HepG2 (cell line): ENCODE data around the gene GRID1. TPM values are rescaled to one million over a fixed set of nuclear protein-coding genes. Genes with fewer than 3 reads are reported as not detected.

Experiments
- ATAC-seq: fragments of 200-7000 bp; cut with Tn5 transposase; 3 replicates; pipeline ENCODE4 v1.9.1; 2020; ENCODE audit warnings: mild to moderate bottlenecking, moderate library complexity
- BruUV-seq: library from RNA; stranded (reverse); fragments of 400-500 nt; replicated peaks from 2 replicates; lab custom pipeline; 2021; lab: Mats Ljungman, UMichigan
- CTCF ChIA-PET: fragments of 300-600 bp; formaldehyde crosslinking; extraction: SDS; loops from one replicate; lab custom pipeline; 2021; ENCODE audit warnings: low total read pairs, inconsistent platforms, low intra/inter-chr PET ratio; lab: Yijun Ruan, JAX
- POLR2A ChIA-PET: fragments of 350-600 bp; sonication (Branson Sonifier 250); formaldehyde crosslinking; loops from one replicate; lab custom pipeline; 2020; ENCODE audit warnings: antibody characterized with exemption, inconsistent platforms; lab: Yijun Ruan, JAX
- DNase-seq: peaks from one replicate; pipeline ENCODE4 v3.0.0-alpha.2; 2015; ENCODE audit warnings: low spot score
- FAIRE-seq: peaks from 3 replicates; lab custom pipeline; 2011; peaks lifted over from hg19 to GRCh38; lab: Jason Lieb, UNC
- H2AFZ ChIP-seq: one replicate; pipeline ENCODE4 v1.6.1; 2011; ENCODE audit warnings: low read length, inconsistent platforms
- H3K27ac ChIP-seq: fragments of 300-600 bp; 3 replicates; pipeline ENCODE4 v1.8.0; 2011; ENCODE audit warnings: mixed run types, mild to moderate bottlenecking, mixed read lengths, low read length, inconsistent platforms; ENCODE audit not compliant: insufficient read depth; ENCODE audit errors: extremely low read length
- H3K27me3 ChIP-seq, 2 experiments: fragments of 200-600 bp in 1 of 2; 2 replicates in 1 of 2; 3 replicates in 1 of 2; pipeline versions ENCODE4 v1.6.0 to v1.8.0; 2011; ENCODE audit warnings: low read length in 2 of 2, mild to moderate bottlenecking in 2 of 2, moderate library complexity in 2 of 2, inconsistent platforms in 1 of 2; ENCODE audit not compliant: insufficient read depth in 2 of 2, control insufficient read depth in 1 of 2
- H3K36me3 ChIP-seq, 2 experiments: fragments of 200-600 bp in 1 of 2; replicated peaks in 1 of 2; 2 replicates in 1 of 2; 3 replicates in 1 of 2; pipeline versions ENCODE4 v1.5.1 to v1.8.0; 2011; ENCODE audit warnings: low read length in 2 of 2, inconsistent platforms in 1 of 2; ENCODE audit not compliant: insufficient read depth in 2 of 2, control insufficient read depth in 1 of 2
- H3K4me1 ChIP-seq: 2 replicates; pipeline ENCODE4 v1.5.1; 2012; ENCODE audit warnings: low read length, inconsistent platforms; ENCODE audit not compliant: insufficient read depth
- H3K4me2 ChIP-seq: 2 replicates; pipeline ENCODE4 v1.6.0; 2011; ENCODE audit warnings: low read depth, low read length, inconsistent platforms
- H3K4me3 ChIP-seq, 3 experiments: fragments of 200-600 bp in 1 of 3; sonication (generic), shearing (Covaris generic) in 1 of 3; replicated peaks in 1 of 3; 2 replicates each; pipeline ENCODE4 v1.5.1; 2011 to 2016; ENCODE audit warnings: low read length in 3 of 3, inconsistent platforms in 2 of 3, low read depth in 2 of 3, mild to moderate bottlenecking in 2 of 3, control low read depth in 1 of 3, mixed read lengths in 1 of 3; ENCODE audit not compliant: insufficient read depth in 1 of 3
- H3K79me2 ChIP-seq: one replicate; pipeline ENCODE4 v1.6.1; 2011; ENCODE audit warnings: low read length, inconsistent platforms; ENCODE audit not compliant: insufficient read depth
- H3K9ac ChIP-seq: 2 replicates; pipeline ENCODE4 v1.6.0; 2011; ENCODE audit warnings: mild to moderate bottlenecking, low read depth, low read length, inconsistent platforms; ENCODE audit not compliant: insufficient read depth
- H3K9me3 ChIP-seq: 2 replicates; pipeline ENCODE4 v1.5.1; 2012; ENCODE audit warnings: mild to moderate bottlenecking, low read length
- H4K20me1 ChIP-seq: 2 replicates; pipeline ENCODE4 v1.6.0; 2011; ENCODE audit warnings: inconsistent platforms, mild to moderate bottlenecking, low read length, moderate library complexity; ENCODE audit not compliant: insufficient read depth
- ATF7-NPFF ChIP-seq: sonication (generic); formaldehyde crosslinking; IDR thresholded peaks from 2 replicates; pipeline ENCODE4 v1.8.1; 2023; ENCODE audit warnings: mild to moderate bottlenecking, low read depth, missing genetic modification reagents, moderate library complexity
- DR1 ChIP-seq: sonication (generic); formaldehyde crosslinking; IDR thresholded peaks from 2 replicates; pipeline ENCODE4 v1.8.0; 2021; ENCODE audit warnings: mild to moderate bottlenecking, missing genetic modification reagents, inconsistent platforms
- GABPA ChIP-seq, 2 experiments: IDR thresholded peaks; 2 replicates each; pipeline ENCODE4 v1.6.1; 2011 to 2016; ENCODE audit warnings: low read depth in 2 of 2, low read length in 1 of 2, missing biosample characterization in 1 of 2, missing genetic modification characterization in 1 of 2
- HNRNPK ChIP-seq: fragments of 200-400 bp; formaldehyde crosslinking; IDR thresholded peaks from 2 replicates; pipeline ENCODE4 v1.6.1; 2018; ENCODE audit warnings: low read length, low read depth, moderate library complexity, mild to moderate bottlenecking; ENCODE audit not compliant: poor library complexity, severe bottlenecking
- NCOA2 ChIP-seq: sonication (generic); formaldehyde crosslinking; IDR thresholded peaks from 2 replicates; pipeline ENCODE4 v1.8.0; 2022; ENCODE audit warnings: inconsistent platforms
- PAWR ChIP-seq: sonication (generic); formaldehyde crosslinking; IDR thresholded peaks from 2 replicates; pipeline ENCODE4 v1.4.0; 2020; ENCODE audit warnings: missing genetic modification reagents, mild to moderate bottlenecking, borderline replicate concordance
- PAX8 ChIP-seq: sonication (generic); formaldehyde crosslinking; IDR thresholded peaks from 2 replicates; pipeline ENCODE4 v1.8.0; 2022; ENCODE audit warnings: mild to moderate bottlenecking, missing genetic modification reagents, borderline replicate concordance
- ZBTB8A ChIP-seq: sonication (generic); formaldehyde crosslinking; IDR thresholded peaks from 2 replicates; pipeline ENCODE4 v1.4.0; 2020; ENCODE audit warnings: mild to moderate bottlenecking, low read depth, missing genetic modification reagents, borderline replicate concordance
- ZHX1 ChIP-seq: sonication (generic); formaldehyde crosslinking; IDR thresholded peaks from 2 replicates; pipeline ENCODE4 v1.8.1; 2022; ENCODE audit warnings: low read depth, mild to moderate bottlenecking, missing genetic modification reagents
- ZMAT5 ChIP-seq: sonication (generic); formaldehyde crosslinking; IDR thresholded peaks from 2 replicates; pipeline ENCODE4 v1.5.0; 2020; ENCODE audit warnings: mild to moderate bottlenecking, low read depth, missing genetic modification reagents, borderline replicate concordance
- ZNF256 ChIP-seq: sonication (generic); formaldehyde crosslinking; conservative IDR thresholded peaks from 2 replicates; pipeline ENCODE4 v1.4.0; 2020; ENCODE audit warnings: missing genetic modification reagents
- ZNF333 ChIP-seq: sonication (generic); formaldehyde crosslinking; IDR thresholded peaks from 2 replicates; pipeline ENCODE4 v1.4.0; 2020; ENCODE audit warnings: mild to moderate bottlenecking, missing genetic modification reagents, borderline replicate concordance
- ZNF362 ChIP-seq: sonication (generic); formaldehyde crosslinking; IDR thresholded peaks from 2 replicates; pipeline ENCODE4 v1.4.0; 2020; ENCODE audit warnings: missing genetic modification reagents, mild to moderate bottlenecking, borderline replicate concordance
- ZNF501 ChIP-seq: sonication (generic); formaldehyde crosslinking; IDR thresholded peaks from 2 replicates; pipeline ENCODE4 v1.5.1; 2020; ENCODE audit warnings: mild to moderate bottlenecking, moderate library complexity, missing genetic modification reagents
- WGBS: methylation state at CpG from one replicate; pipeline ENCODE4 v1.1.6; 2017; ENCODE audit warnings: low lambda C conversion rate; 5-methylcytosine and 5-hydroxymethylcytosine counted together
- in situ Hi-C: cut with HindIII; loops from 2 replicates; pipeline ENCODE4 v1.10.0; 2017; ENCODE audit warnings: low pct_unique_long_range_greater_than_20kb; ENCODE audit not compliant: extremely low pct_ligation_motif_present
- intact Hi-C: fragments of 100-400 bp; cut with micrococcal nuclease; formaldehyde crosslinking; loops from one replicate; pipeline ENCODE4 v1.10.0; 2022; ENCODE audit not compliant: unreplicated experiment
- polyA plus RNA-seq, 8 experiments: library from polyadenylated mRNA; depleted of rRNA in 3 of 8; stranded (reverse) in 7 of 8; unstranded in 1 of 8; fragments of >200 nt; fragmentation: Illumina TruSeq in 4 of 8; extraction: Trizol in 4 of 8; gene quantifications; 2 replicates each; pipeline versions ENCODE4 v1.2.1 to v1.2.3, GENCODE V29; 2011 to 2016; ENCODE audit warnings: low read depth in 4 of 8, missing spikeins in 1 of 8, mixed read lengths in 1 of 8; ENCODE audit not compliant: insufficient read depth in 1 of 8
- total RNA-seq, 5 experiments: library from RNA; depleted of rRNA; stranded (reverse); fragments of >200 nt; fragmentation: Illumina TruSeq; extraction: Trizol; gene quantifications; 2 replicates each; pipeline ENCODE4 v1.2.3, GENCODE V29; 2016; ENCODE audit warnings: low read depth in 1 of 5
- TF ChIP-seq, protein P1 (sequence below): sonication (generic); formaldehyde crosslinking; IDR thresholded peaks from 2 replicates; pipeline ENCODE4 v1.4.0; 2020; ENCODE audit warnings: missing genetic modification reagents, low read depth, mild to moderate bottlenecking, borderline replicate concordance
- TF ChIP-seq, protein P2 (sequence below): sonication (generic); formaldehyde crosslinking; IDR thresholded peaks from 2 replicates; pipeline ENCODE4 v1.8.0; 2022; ENCODE audit warnings: mild to moderate bottlenecking, missing genetic modification reagents, moderate library complexity

Gene GRID1
- total and polyA plus RNA-seq, 2 of the 13 experiments (the other 11 are each of a cell fraction or from before 2014, with no cell fraction given) = 0.05 TPM; not detected in 1

- Histone ChIP-seq H3K27me3 (peaks cover 0 to 13% of the 10 kb centered on the region in 2 experiments; a peak in 1 of 5 replicates), H3K79me2 (no peaks in the 10 kb centered on the region), H3K9ac (no peak overlapping the region), H2AFZ (no peak overlapping the region), H3K4me1 (no peaks in the 10 kb centered on the region), H3K4me2 (no peak overlapping the region), H4K20me1 (no peaks in the 10 kb centered on the region), H3K4me3 (no peak overlapping the region), H3K9me3 (no peaks in the 10 kb centered on the region), H3K27ac (no peak overlapping the region), H3K36me3 (no peaks in the 10 kb centered on the region)
- no TSS peak for BruUV-seq
- no peak for FAIRE-seq
- intact Hi-C loops = no loop called here
- 29% methylated on average over 11 of the region's 11 CpGs for WGBS
- no peak for ATAC-seq
- POLR2A ChIA-PET = no interaction called here
- CTCF ChIA-PET = no interaction called here
- in situ Hi-C loops = no loop called here
- DNase-seq = no peak
- TF ChIP-seq ATF7-NPFF (CRISPR knock-in tag) (no peak), ZNF362 (CRISPR knock-in tag) (no peak), ZBTB8A (CRISPR knock-in tag) (no peak), ZNF501 (CRISPR knock-in tag) (no peak), PAWR (CRISPR knock-in tag) (no peak), ZNF333 (no peak), GABPA (IDR thresholded peaks at IDR 0.05; ENCODE audit: low read depth, low read length) (no peak), GABPA (CRISPR knock-in tag; IDR thresholded peaks at IDR 0.05; ENCODE audit: low read depth) (no peak), ZMAT5 (no peak), HNRNPK (no peak), DR1 (no peak), NCOA2 (CRISPR knock-in tag) (no peak), ZHX1 (CRISPR knock-in tag) (no peak), ZNF256 (CRISPR knock-in tag) (no peak), PAX8 (CRISPR knock-in tag) (no peak)
- TF ChIP-seq, protein P1, sequence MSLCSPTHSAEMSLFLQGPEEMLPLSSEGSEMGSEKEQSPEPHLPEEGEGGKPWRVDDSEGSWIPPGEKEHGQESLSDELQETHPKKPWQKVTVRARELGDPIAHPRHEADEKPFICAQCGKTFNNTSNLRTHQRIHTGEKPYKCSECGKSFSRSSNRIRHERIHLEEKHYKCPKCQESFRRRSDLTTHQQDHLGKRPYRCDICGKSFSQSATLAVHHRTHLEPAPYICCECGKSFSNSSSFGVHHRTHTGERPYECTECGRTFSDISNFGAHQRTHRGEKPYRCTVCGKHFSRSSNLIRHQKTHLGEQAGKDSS (CRISPR knock-in tag) = no peak
- TF ChIP-seq, protein P2, sequence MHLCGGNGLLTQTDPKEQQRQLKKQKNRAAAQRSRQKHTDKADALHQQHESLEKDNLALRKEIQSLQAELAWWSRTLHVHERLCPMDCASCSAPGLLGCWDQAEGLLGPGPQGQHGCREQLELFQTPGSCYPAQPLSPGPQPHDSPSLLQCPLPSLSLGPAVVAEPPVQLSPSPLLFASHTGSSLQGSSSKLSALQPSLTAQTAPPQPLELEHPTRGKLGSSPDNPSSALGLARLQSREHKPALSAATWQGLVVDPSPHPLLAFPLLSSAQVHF (CRISPR knock-in tag) = no peak
These were observed 759.4 kb downstream of the GRID1 start for GRCh38 chr10:85607043-85607695.
